Measurements from ENCODE around the gene FYB2.

The FYB2 gene

DNA sequence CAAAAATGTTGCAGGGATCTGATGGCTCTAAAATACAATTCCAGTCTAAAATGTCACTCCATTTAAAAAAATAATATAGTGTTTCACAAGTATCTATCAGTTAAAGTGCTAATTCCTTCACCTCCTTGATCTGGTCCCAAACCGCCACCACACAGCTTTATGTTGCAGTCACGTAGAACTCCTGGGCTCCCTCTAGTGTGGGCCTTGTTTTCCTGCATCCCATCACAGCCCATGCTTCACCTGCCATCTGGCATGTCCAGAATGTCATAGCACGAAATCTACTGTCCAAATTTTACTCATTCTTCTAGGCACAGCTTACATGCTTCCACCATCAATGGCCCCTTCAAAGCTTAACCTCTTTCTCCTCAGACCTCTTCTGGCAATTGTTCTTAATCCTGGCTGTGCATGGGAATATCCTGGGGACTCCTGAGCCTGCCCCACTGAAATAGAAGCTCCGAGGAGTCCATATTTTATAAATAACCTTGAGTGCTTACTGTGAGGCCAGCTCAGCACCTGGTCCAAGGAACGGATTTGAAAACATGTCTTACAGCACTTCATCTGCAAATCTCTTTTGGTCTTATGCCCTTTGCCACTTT lies 15.5 kb downstream of the FYB2 start:
- DNase-seq (ENCODE audit: low read depth): peak; percentile 27
- TF ChIP-seq, protein P1, sequence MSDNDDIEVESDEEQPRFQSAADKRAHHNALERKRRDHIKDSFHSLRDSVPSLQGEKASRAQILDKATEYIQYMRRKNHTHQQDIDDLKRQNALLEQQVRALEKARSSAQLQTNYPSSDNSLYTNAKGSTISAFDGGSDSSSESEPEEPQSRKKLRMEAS (IDR thresholded peaks at IDR 0.05; ENCODE audit: low read depth, low read length): no peak
- TF ChIP-seq, protein P2, sequence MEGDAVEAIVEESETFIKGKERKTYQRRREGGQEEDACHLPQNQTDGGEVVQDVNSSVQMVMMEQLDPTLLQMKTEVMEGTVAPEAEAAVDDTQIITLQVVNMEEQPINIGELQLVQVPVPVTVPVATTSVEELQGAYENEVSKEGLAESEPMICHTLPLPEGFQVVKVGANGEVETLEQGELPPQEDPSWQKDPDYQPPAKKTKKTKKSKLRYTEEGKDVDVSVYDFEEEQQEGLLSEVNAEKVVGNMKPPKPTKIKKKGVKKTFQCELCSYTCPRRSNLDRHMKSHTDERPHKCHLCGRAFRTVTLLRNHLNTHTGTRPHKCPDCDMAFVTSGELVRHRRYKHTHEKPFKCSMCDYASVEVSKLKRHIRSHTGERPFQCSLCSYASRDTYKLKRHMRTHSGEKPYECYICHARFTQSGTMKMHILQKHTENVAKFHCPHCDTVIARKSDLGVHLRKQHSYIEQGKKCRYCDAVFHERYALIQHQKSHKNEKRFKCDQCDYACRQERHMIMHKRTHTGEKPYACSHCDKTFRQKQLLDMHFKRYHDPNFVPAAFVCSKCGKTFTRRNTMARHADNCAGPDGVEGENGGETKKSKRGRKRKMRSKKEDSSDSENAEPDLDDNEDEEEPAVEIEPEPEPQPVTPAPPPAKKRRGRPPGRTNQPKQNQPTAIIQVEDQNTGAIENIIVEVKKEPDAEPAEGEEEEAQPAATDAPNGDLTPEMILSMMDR (IDR thresholded peaks at IDR 0.05; ENCODE audit: low read depth, low read length): peak; percentile 64

DNA sequence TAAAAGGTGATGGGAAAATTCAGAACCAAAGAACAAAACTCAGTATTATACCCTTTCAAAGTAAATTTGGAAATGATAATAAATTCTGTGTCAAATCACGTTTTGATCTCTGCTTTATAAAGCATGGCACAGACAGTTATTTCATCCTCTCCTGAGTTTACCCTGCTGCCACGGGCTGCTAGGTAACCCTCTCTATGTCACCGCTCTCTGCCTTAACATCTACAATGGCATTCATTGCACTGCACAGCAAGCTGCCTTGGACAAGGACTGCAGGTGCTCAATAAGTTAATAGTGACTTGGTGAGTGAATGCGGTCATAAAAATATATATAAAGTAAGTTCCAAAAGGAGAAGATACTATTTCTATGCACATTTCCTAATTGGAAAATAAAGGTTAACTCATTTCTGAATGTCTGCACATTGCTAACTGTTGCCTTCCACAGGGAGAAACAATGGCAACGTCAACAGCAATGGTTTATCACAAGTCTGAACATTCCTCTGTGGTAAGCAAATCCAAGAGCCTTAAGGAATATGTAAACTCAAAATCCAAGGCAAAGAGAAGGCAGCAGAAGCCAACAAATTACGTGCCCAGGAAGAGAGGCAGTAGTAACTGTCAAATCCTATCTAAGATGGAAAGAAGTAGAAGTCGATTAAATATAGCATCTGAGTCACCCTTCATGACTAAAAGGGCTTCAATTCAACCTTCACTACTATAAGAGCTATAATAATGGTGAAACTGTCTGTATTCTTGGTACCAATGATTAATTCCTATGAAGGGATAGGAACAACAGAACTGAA lies 19.4 kb downstream of the FYB2 start:
- H3K4me3 ChIP-seq (ENCODE audit: low read depth, low read length): no peak overlapping the region
- TF ChIP-seq, protein P1 (IDR thresholded peaks at IDR 0.05; ENCODE audit: low read depth, low read length): no peak
- TF ChIP-seq POLR2A (IDR thresholded peaks at IDR 0.05; ENCODE audit: extremely low read depth, insufficient read length) (no peak), MYC (IDR thresholded peaks at IDR 0.05; ENCODE audit: low read depth, low read length) (no peak)
- TF ChIP-seq, protein P2 (IDR thresholded peaks at IDR 0.05; ENCODE audit: low read depth, low read length): no peak
- no peak for DNase-seq (ENCODE audit: low read depth)

More for the DNA sequence above, 15.5 kb downstream of the FYB2 start:
- no peak overlapping the region for H3K4me3 ChIP-seq (ENCODE audit: low read depth, low read length)

DNA sequence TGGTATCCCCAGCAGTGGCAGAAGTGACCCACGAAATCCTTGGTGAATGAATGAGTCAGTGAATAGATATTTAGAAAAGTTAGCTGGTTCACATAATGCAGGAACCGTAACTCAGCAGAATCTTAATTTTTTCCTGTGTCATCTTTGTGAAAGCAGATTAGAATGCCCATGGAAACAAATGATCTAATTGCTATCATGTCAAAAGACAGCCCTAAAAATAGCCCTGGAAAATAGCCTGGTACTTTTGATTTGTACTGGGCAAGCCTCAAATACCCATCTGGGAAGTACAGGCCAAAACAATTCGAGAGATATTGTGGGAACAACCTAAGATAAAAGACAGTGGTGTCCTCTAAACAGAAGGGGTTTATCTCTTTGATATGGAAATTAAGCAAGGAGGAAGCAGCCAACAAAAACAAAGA lies 21.1 kb downstream of the FYB2 start:
- H3K4me3 ChIP-seq (ENCODE audit: low read depth, low read length): no peak overlapping the region
- DNase-seq (ENCODE audit: low read depth): no peak
- TF ChIP-seq POLR2A (IDR thresholded peaks at IDR 0.05; ENCODE audit: extremely low read depth, insufficient read length): no peak
- TF ChIP-seq, protein P2 (IDR thresholded peaks at IDR 0.05; ENCODE audit: low read depth, low read length): no peak
- TF ChIP-seq MYC (IDR thresholded peaks at IDR 0.05; ENCODE audit: low read depth, low read length): no peak
- TF ChIP-seq, protein P1 (IDR thresholded peaks at IDR 0.05; ENCODE audit: low read depth, low read length): no peak

DNA sequence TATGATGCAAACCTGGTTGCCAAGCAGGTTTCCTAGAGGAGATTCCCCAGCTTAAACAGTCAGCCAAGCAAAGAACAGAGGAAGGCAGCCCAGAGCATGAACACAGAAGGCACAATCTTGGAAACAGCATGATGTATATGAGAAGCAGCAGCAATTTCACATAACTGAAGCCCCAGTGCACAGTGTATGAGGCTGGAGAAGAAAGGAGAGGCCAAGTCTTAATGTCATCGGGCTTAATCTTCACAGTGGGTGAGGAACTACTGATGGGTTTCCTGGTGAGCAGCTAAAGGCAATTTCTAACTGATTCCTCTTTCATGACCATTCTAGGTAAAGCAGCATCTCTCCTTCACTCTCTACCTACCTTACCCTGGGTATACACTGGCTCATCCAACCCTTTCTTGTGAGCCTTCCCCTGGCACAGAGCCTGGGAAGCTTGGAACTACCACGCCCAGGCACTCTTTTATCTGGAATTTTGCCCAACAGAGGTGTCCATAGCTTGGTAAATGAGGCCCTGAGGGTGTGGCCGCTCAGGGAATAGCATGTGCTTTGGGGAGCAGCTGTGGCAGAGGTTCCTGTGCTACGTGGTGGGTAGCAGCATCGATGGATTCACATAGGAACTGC lies 22.0 kb downstream of the FYB2 start:
- no peak overlapping the region for H3K4me3 ChIP-seq (ENCODE audit: low read depth, low read length)
- TF ChIP-seq, protein P2 (IDR thresholded peaks at IDR 0.05; ENCODE audit: low read depth, low read length): no peak
- TF ChIP-seq POLR2A (IDR thresholded peaks at IDR 0.05; ENCODE audit: extremely low read depth, insufficient read length) (no peak), MYC (IDR thresholded peaks at IDR 0.05; ENCODE audit: low read depth, low read length) (no peak)
- TF ChIP-seq, protein P1 (IDR thresholded peaks at IDR 0.05; ENCODE audit: low read depth, low read length): no peak
- DNase-seq (ENCODE audit: low read depth): no peak

DNA sequence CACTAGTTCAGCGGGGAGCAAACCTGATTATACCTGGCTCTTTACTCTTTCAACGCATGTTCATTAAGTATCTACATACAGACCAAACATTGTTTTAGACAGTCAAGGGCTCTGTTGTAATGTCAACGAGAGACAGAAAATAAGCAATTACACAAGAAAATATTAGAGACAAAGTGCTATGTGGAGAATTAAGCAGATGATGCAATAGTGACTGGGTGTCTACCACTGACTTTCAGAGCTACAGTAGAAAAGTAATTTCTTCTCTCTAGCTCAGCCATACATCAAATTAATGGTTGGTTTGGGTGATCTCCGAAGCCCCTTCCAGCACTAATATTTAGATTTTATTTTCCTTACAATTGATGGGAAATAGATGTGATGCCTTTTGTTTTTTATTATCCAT lies 23.3 kb downstream of the FYB2 start:
- TF ChIP-seq, protein P1 (IDR thresholded peaks at IDR 0.05; ENCODE audit: low read depth, low read length): no peak
- no peak for TF ChIP-seq MYC (IDR thresholded peaks at IDR 0.05; ENCODE audit: low read depth, low read length)
- TF ChIP-seq, protein P2 (IDR thresholded peaks at IDR 0.05; ENCODE audit: low read depth, low read length): no peak
- no peak for TF ChIP-seq POLR2A (IDR thresholded peaks at IDR 0.05; ENCODE audit: extremely low read depth, insufficient read length)
- H3K4me3 ChIP-seq (ENCODE audit: low read depth, low read length): no peak overlapping the region
- no peak for DNase-seq (ENCODE audit: low read depth)
